SK-N-SH (cell line): ENCODE data around the gene IFITM5.

Experiments
- CTCF ChIP-seq: fragments of 200-600 bp; sonication (generic); IDR thresholded peaks from 2 replicates; pipeline ENCODE4 v1.6.1; 2017; ENCODE audit warnings: antibody characterized with exemption, mild to moderate bottlenecking, moderate library complexity
- GABPA ChIP-seq: IDR thresholded peaks from 2 replicates; pipeline ENCODE4 v1.4.0; 2012; ENCODE audit warnings: low read depth, mild to moderate bottlenecking
- MAX ChIP-seq: IDR thresholded peaks from 2 replicates; pipeline ENCODE4 v1.4.0; 2012; ENCODE audit warnings: low read depth
- RAD21 ChIP-seq: IDR thresholded peaks from 2 replicates; pipeline ENCODE4 v1.6.1; 2012; ENCODE audit warnings: mild to moderate bottlenecking, low read length
- RFX5 ChIP-seq: IDR thresholded peaks from 2 replicates; pipeline ENCODE4 v1.6.1; 2012; ENCODE audit warnings: mild to moderate bottlenecking, improper control_type of control experiment, low read length
- USF2 ChIP-seq: fragments of 150-350 bp; IDR thresholded peaks from 2 replicates; pipeline ENCODE4 v1.6.1; 2017; ENCODE audit warnings: antibody characterized with exemption, low read length, low read depth, borderline replicate concordance

GRCh38 chr11:332651-333480 is 33.5 kb upstream of the IFITM5 start:
- no peak for TF ChIP-seq RAD21
- TF ChIP-seq CTCF: no peak
- TF ChIP-seq RFX5: no peak
- TF ChIP-seq GABPA: no peak
- no peak for TF ChIP-seq USF2
- TF ChIP-seq MAX: no peak
